ENCODE data around the gene ITPRIPL2.

Gene ITPRIPL2

DNA sequence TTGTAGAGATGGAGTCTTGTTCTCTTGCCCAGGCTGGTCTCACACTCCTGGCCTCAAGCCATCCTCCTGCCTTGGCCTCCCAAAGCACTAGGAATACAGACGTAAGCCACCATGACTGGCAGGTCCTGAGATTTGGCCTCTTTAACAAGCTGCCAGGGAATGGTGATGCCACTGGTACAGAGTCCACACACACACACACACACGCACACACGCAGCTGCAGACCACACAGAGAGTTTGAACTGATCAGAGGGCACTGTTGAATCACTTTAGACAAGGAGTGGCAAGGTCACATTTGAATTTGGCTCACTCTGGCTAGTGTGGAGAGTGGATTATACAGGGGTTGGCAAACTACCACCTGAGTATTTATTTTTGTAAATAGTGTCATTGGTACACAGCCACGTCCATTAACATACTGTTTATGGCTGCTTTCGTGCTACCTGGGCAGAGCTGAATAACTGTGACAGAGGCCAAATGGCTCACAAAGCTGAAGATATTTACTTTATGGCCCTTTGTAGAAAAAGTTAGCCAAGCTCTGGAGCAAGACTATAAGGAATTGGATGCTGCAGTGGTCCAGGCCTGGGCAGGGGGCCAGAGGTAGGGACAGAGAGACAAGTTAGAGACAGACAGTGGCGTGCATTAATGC is 9.9 kb downstream of the ITPRIPL2 start:
- DNase-seq (ENCODE audit: low read depth in 2 of 2), result peak in 1 of 2 donors; percentile 19
- TF ChIP-seq, protein P1, sequence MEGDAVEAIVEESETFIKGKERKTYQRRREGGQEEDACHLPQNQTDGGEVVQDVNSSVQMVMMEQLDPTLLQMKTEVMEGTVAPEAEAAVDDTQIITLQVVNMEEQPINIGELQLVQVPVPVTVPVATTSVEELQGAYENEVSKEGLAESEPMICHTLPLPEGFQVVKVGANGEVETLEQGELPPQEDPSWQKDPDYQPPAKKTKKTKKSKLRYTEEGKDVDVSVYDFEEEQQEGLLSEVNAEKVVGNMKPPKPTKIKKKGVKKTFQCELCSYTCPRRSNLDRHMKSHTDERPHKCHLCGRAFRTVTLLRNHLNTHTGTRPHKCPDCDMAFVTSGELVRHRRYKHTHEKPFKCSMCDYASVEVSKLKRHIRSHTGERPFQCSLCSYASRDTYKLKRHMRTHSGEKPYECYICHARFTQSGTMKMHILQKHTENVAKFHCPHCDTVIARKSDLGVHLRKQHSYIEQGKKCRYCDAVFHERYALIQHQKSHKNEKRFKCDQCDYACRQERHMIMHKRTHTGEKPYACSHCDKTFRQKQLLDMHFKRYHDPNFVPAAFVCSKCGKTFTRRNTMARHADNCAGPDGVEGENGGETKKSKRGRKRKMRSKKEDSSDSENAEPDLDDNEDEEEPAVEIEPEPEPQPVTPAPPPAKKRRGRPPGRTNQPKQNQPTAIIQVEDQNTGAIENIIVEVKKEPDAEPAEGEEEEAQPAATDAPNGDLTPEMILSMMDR (IDR thresholded peaks at IDR 0.05; ENCODE audit: low read depth, low read length), result no peak
- no peak overlapping the region for H3K4me3 ChIP-seq (replicated peaks in 1 of 2; ENCODE audit: low read depth in 2 of 2, low read length in 2 of 2)

DNA sequence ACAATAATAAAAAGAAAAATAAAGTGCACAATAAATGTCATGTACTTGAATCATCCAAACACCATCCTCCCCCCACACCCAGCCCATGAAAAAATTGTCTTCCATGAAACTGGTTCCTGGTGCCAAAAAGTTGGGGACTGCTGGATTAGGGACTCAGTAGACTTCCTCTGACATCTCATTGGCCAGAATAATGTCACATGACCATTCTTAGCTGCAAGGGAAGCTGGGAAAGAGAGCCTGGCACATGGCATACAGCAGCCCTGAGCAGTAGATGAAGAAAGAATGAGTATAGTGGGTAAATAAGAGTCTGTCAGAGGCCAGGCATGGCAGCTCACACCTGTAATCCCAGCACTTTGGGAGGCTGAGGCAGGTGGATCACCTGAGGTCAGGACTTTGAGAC is 12.5 kb downstream of the ITPRIPL2 start:
- no peak overlapping the region for H3K4me3 ChIP-seq (replicated peaks in 1 of 2; ENCODE audit: low read depth in 2 of 2, low read length in 2 of 2)
- DNase-seq (ENCODE audit: low read depth in 2 of 2), result no peak
- TF ChIP-seq, protein P1 (IDR thresholded peaks at IDR 0.05; ENCODE audit: low read depth, low read length), result no peak

- DNase-seq (ENCODE audit: low read depth in 2 of 2), result no peak
- TF ChIP-seq, protein P1 (IDR thresholded peaks at IDR 0.05; ENCODE audit: low read depth, low read length), result no peak
- no peak overlapping the region for H3K4me3 ChIP-seq (replicated peaks in 1 of 2; ENCODE audit: low read depth in 2 of 2, low read length in 2 of 2)
Measured at GRCh38 chr16:19127205-19127604, 13.4 kb downstream of the ITPRIPL2 start.

DNA sequence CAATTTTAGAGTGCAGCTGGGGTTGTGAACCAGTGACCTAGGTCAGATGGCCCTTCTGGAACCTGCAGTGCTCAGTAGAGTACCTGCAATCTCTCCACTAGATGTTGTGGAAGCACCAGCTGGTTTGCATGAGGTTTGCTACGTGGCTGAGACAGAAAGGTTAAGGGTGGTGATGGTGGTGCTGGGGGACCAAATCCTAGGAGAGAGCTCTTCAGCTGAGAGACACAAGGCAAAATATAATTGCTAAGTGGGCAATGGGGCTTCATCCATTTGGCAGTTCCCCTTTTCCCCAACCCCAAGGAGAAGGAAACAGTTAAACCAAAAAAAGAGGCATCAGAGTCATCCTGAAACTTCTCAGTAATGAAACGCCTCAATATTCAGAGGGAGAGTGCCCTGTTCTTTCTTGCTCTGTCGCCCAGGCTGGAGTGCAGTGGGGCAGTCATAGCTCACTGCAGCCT is 13.9 kb downstream of the ITPRIPL2 start:
- TF ChIP-seq, protein P1 (IDR thresholded peaks at IDR 0.05; ENCODE audit: low read depth, low read length), result no peak
- DNase-seq (ENCODE audit: low read depth in 2 of 2), result no peak
- no peak overlapping the region for H3K4me3 ChIP-seq (replicated peaks in 1 of 2; ENCODE audit: low read depth in 2 of 2, low read length in 2 of 2)

DNA sequence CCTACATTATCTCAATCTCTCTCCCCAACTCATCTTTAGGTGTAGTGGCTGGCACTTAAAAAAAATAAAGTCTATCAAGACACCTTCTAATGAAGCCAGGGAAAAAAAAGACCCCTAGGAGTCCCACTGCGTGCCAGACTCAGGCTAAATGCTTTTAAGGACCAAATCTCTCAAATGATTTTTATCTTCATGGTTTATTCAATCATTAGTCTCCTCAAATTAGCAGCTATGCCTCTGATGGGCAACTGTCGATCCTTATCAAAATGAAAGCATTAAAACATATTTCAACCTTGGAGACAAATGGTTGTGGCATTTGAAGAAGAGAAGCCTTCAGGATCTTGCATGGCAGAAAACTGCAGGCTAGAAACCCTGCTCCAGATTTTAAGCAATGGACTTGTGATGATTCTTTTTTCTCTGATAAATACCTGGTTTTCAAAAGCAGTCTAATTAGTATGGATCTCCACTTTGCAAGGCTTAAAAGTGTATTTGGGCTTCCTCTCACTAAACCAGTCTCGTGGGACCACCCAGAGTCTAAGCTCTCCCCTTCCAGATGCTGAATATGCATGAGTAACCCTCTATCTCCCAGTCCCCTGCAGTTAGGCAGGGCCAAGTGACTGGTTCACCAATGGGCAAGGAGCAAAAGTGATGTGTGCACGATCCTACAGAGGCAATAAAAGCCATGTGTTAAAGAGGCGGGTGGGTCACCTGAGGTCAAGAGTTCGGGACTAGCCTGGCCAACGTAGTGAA is 14.9 kb downstream of the ITPRIPL2 start:
- TF ChIP-seq, protein P1 (IDR thresholded peaks at IDR 0.05; ENCODE audit: low read depth, low read length), result no peak
- H3K4me3 ChIP-seq (replicated peaks in 1 of 2; ENCODE audit: low read depth in 2 of 2, low read length in 2 of 2), result no peak overlapping the region
- no peak for DNase-seq (ENCODE audit: low read depth in 2 of 2)

DNA sequence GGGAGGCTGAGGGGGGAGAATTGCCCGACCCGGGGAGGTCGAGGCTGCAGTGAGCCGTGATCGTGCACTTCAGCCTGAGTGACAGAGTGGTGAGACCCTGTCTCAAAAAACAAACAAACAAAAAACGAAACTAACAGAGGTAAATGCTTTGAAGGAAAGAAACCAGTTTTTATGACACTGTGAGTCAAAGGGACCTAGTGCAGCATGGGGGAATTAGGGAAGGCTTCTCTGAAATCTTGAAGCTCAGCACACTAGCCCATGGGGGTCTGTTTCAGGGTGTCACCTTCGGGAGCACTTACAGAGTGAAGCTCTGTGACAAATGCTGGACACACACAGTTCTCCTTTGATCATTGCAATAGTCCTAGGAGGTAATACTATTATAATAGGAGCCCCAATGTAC is 16.6 kb downstream of the ITPRIPL2 start:
- no peak for DNase-seq (ENCODE audit: low read depth in 2 of 2)
- TF ChIP-seq, protein P1 (IDR thresholded peaks at IDR 0.05; ENCODE audit: low read depth, low read length), result no peak
- peak overlapping the region in 1 of 2 donors; percentile 28 for H3K4me3 ChIP-seq (replicated peaks in 1 of 2; ENCODE audit: low read depth in 2 of 2, low read length in 2 of 2)
